H1 (cell line): ENCODE data around the gene FUT6. TPM values are rescaled to one million over a fixed set of nuclear protein-coding genes. Genes with fewer than 3 reads are reported as not detected.
A peak's percentile ranks its signal among the peaks of the same experiment; 100 is the strongest.

ENCODE experiments used
- BCL11A ChIP-seq, 2 experiments: IDR thresholded peaks; one replicate each; pipeline ENCODE4 v1.6.1; 2011; ENCODE audit warnings: low read depth in 2 of 2, low read length in 2 of 2, mild to moderate bottlenecking in 2 of 2
- CHD7 ChIP-seq: fragments of 300-600 bp; sonication (generic); IDR thresholded peaks from 2 replicates; pipeline ENCODE4 v1.7.1; 2012; ENCODE audit warnings: low read length, moderate library complexity, mild to moderate bottlenecking, inconsistent platforms; ENCODE audit not compliant: insufficient replicate concordance
- EZH2 ChIP-seq: fragments of 200-600 bp; sonication (generic); IDR thresholded peaks from 2 replicates; pipeline ENCODE4 v1.7.1; 2012; ENCODE audit warnings: low read depth, mild to moderate bottlenecking, moderate library complexity, low read length, inconsistent platforms; ENCODE audit not compliant: severe bottlenecking
- FOSL1 ChIP-seq: IDR thresholded peaks from 2 replicates; pipeline ENCODE4 v1.6.1; 2011; ENCODE audit warnings: mild to moderate bottlenecking, low read depth, low read length, moderate library complexity; ENCODE audit not compliant: insufficient read depth
- HDAC2 ChIP-seq, 2 experiments: fragments of 300-600 bp in 1 of 2; sonication (generic) in 1 of 2; IDR thresholded peaks; 2 replicates each; pipeline ENCODE4 v1.6.1; 2011 to 2012; ENCODE audit warnings: low read depth in 2 of 2, low read length in 2 of 2, mild to moderate bottlenecking in 2 of 2, moderate library complexity in 2 of 2, borderline replicate concordance in 1 of 2, inconsistent platforms in 1 of 2
- SP4 ChIP-seq: IDR thresholded peaks from 2 replicates; pipeline ENCODE4 v1.6.1; 2012; ENCODE audit warnings: low read length, inconsistent platforms
- polyA plus RNA-seq, 7 experiments: library from polyadenylated mRNA; depleted of rRNA in 3 of 7; stranded (reverse) in 5 of 7; unstranded in 2 of 7; fragments of >200 nt in 5 of 7; fragments of 200-250 nt in 2 of 7; gene quantifications; 1 replicate in 5 of 7; 2 replicates in 1 of 7; 4 replicates in 1 of 7; pipeline versions ENCODE4 v1.2.1 to v1.2.3, GENCODE V29; 2011 to 2013; ENCODE audit warnings: missing spikeins in 2 of 7, mixed read lengths in 2 of 7
- total RNA-seq: library from RNA; stranded (reverse); fragmentation: NEBNext Ultra II Directional; extraction: Animal tissue kit (Norgen Biotek cat#: 25700); gene quantifications from 2 replicates; pipeline ENCODE4 v1.2.1, GENCODE V29; 2021

The FUT6 gene
- total and polyA plus RNA-seq, 2 of the 8 experiments (the other 6 are each of a cell fraction or from before 2014, with no cell fraction given) = not detected

- no peak for TF ChIP-seq CHD7
- peak; percentile 47; the same call in 1 of the 2 replicates for TF ChIP-seq SP4
- no peak for TF ChIP-seq FOSL1
- no peak for TF ChIP-seq BCL11A (IDR thresholded peaks at IDR 0.05; ENCODE audit: low read depth in 2 of 2, low read length in 2 of 2)
- no peak for TF ChIP-seq EZH2
- TF ChIP-seq HDAC2 (IDR thresholded peaks at IDR 0.05; ENCODE audit: borderline replicate concordance in 1 of 2, low read depth in 2 of 2, low read length in 2 of 2) = peak; percentile 23 to 69; a peak in 1 of 4 replicates
Measured at GRCh38 chr19:5803752-5804515, 35.6 kb downstream of the FUT6 start (continued).
